ENCODE results near the gene DSC2. TPM values are rescaled to one million over a fixed set of nuclear protein-coding genes. Genes with fewer than 3 reads are reported as not detected.

The DSC2 gene
- total RNA-seq, 2 experiments from 2014 or later: not detected

- Histone ChIP-seq H3K79me2 (ENCODE audit: insufficient read depth, low read depth, low read length) (no peaks in the 10 kb centered on the region), H4K20me1 (ENCODE audit: insufficient read depth, low read length) (no peaks in the 10 kb centered on the region), H3K27ac (ENCODE audit: low read depth, low read length, poor library complexity, severe bottlenecking) (no peak overlapping the region), H3K4me1 (ENCODE audit: insufficient read depth, low read length, poor library complexity, severe bottlenecking) (no peaks in the 10 kb centered on the region), H3K36me3 (ENCODE audit: insufficient read depth, low read length) (no peaks in the 10 kb centered on the region), H3K4me3 (ENCODE audit: low read depth, low read length, poor library complexity, severe bottlenecking) (no peak overlapping the region), H3K9me2 (ENCODE audit: insufficient read depth, low read length) (no peaks in the 10 kb centered on the region), H2AFZ (ENCODE audit: low read length) (no peak overlapping the region), H3K9me3 (ENCODE audit: low read length) (no peaks in the 10 kb centered on the region), H3K4me2 (ENCODE audit: low read length) (no peak overlapping the region)
- no peak for TF ChIP-seq CTCF (conservative IDR thresholded peaks at IDR 0.05; ENCODE audit: low read length)
- intact Hi-C loops (cut with micrococcal nuclease; ENCODE audit: unreplicated experiment): no loop called here
- no TSS peak for BruUV-seq (replicated peaks)
- ChIA-PET CTCF (ENCODE audit: unreplicated experiment) (no interaction called here), POLR2A (no interaction called here)
- DNase-seq (ENCODE audit: low spot score): no peak
Observed at GRCh38 chr18:31049189-31049588, 53.0 kb downstream of the DSC2 start.

- intact Hi-C loops (cut with micrococcal nuclease; ENCODE audit: unreplicated experiment): no loop called here
- no peaks in the 10 kb centered on the region for H3K9me3 ChIP-seq (ENCODE audit: low read length)
- no peak overlapping the region for H3K4me3 ChIP-seq (ENCODE audit: low read depth, low read length, poor library complexity, severe bottlenecking)
- no peaks in the 10 kb centered on the region for H3K9me2 ChIP-seq (ENCODE audit: insufficient read depth, low read length)
- no peak for TF ChIP-seq CTCF (conservative IDR thresholded peaks at IDR 0.05; ENCODE audit: low read length)
- no peak for TF ChIP-seq EZH2phosphoT487 (IDR thresholded peaks at IDR 0.05; ENCODE audit: borderline replicate concordance, low read depth, low read length)
- H3K4me1 ChIP-seq (ENCODE audit: insufficient read depth, low read length, poor library complexity, severe bottlenecking): no peaks in the 10 kb centered on the region
- no peaks in the 10 kb centered on the region for H3K79me2 ChIP-seq (ENCODE audit: insufficient read depth, low read depth, low read length)
- DNase-seq (ENCODE audit: low spot score): no peak
- H3K27ac ChIP-seq (ENCODE audit: low read depth, low read length, poor library complexity, severe bottlenecking): no peak overlapping the region
- BruUV-seq (replicated peaks): no TSS peak
- H3K36me3 ChIP-seq (ENCODE audit: insufficient read depth, low read length): no peaks in the 10 kb centered on the region
- no peak overlapping the region for H3K4me2 ChIP-seq (ENCODE audit: low read length)
- CTCF ChIA-PET (ENCODE audit: unreplicated experiment): no interaction called here
- H4K20me1 ChIP-seq (ENCODE audit: insufficient read depth, low read length): no peaks in the 10 kb centered on the region
- POLR2A ChIA-PET: no interaction called here
- no peak overlapping the region for H2AFZ ChIP-seq (ENCODE audit: low read length)
Observed at GRCh38 chr18:31048216-31048615, 54.0 kb downstream of the DSC2 start.

- ChIA-PET CTCF (ENCODE audit: unreplicated experiment) (no interaction called here), POLR2A (interaction anchor here (0.6 kb wide), 1 partner anchor 68 kb away, joined by 4 read pairs; no protein-coding TSS in a partner anchor)
- no TSS peak for BruUV-seq (replicated peaks)
- Histone ChIP-seq H3K4me1 (ENCODE audit: insufficient read depth, low read length, poor library complexity, severe bottlenecking) (no peaks in the 10 kb centered on the region), H3K79me2 (ENCODE audit: insufficient read depth, low read depth, low read length) (no peaks in the 10 kb centered on the region), H3K4me3 (ENCODE audit: low read depth, low read length, poor library complexity, severe bottlenecking) (no peak overlapping the region), H3K4me2 (ENCODE audit: low read length) (no peak overlapping the region), H3K36me3 (ENCODE audit: insufficient read depth, low read length) (no peaks in the 10 kb centered on the region), H3K27ac (ENCODE audit: low read depth, low read length, poor library complexity, severe bottlenecking) (no peak overlapping the region), H3K9me3 (ENCODE audit: low read length) (no peaks in the 10 kb centered on the region), H2AFZ (ENCODE audit: low read length) (no peak overlapping the region), H3K9me2 (ENCODE audit: insufficient read depth, low read length) (no peaks in the 10 kb centered on the region), H4K20me1 (ENCODE audit: insufficient read depth, low read length) (no peaks in the 10 kb centered on the region)
- no peak for TF ChIP-seq EZH2phosphoT487 (IDR thresholded peaks at IDR 0.05; ENCODE audit: borderline replicate concordance, low read depth, low read length)
- TF ChIP-seq CTCF (conservative IDR thresholded peaks at IDR 0.05; ENCODE audit: low read length): no peak
- no peak for DNase-seq (ENCODE audit: low spot score)
- intact Hi-C loops (cut with micrococcal nuclease; ENCODE audit: unreplicated experiment): no loop called here
Observed at GRCh38 chr18:31046916-31047315, 55.3 kb downstream of the DSC2 start.

Measured in OCI-LY7 (cell line).